UCSD-AML1 (cell line): ENCODE data around the gene RPS6KB2.

Experiments used
- DNase-seq: peaks from one replicate; lab custom pipeline; 2025; ENCODE audit not compliant: unreplicated experiment; lab: John Stamatoyannopoulos, UW

The RPS6KB2 gene

GRCh38 chr11:67410369-67410831, 17.9 kb upstream of the RPS6KB2 start:
- DNase-seq: no peak

- DNase-seq: no peak
Measured at GRCh38 chr11:67410984-67411784, 17.1 kb upstream of the RPS6KB2 start.

DNA sequence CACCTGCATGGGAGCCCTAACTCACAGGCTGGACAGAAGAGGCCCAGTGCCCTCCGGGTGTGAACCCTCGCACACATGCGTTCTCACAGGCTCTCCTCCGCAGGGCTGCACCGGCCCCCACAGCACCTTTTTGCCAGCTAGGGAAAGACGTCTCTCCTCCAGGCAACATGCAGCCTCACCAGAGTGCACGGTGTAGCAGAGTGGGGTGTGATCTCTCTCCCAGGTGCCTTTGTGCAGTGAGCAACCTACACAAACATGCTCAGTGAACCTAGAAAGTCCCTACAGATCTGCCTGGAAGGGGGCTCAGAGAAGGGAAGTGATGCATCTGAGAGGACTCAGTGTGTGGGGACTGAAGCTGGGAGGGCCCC, 16.5 kb upstream of the RPS6KB2 start:
- DNase-seq: no peak

- DNase-seq: no peak
Measured at GRCh38 chr11:67412495-67413179, 15.7 kb upstream of the RPS6KB2 start.

GRCh38 chr11:67413266-67413849, 14.9 kb upstream of the RPS6KB2 start:
- no peak for DNase-seq

DNA sequence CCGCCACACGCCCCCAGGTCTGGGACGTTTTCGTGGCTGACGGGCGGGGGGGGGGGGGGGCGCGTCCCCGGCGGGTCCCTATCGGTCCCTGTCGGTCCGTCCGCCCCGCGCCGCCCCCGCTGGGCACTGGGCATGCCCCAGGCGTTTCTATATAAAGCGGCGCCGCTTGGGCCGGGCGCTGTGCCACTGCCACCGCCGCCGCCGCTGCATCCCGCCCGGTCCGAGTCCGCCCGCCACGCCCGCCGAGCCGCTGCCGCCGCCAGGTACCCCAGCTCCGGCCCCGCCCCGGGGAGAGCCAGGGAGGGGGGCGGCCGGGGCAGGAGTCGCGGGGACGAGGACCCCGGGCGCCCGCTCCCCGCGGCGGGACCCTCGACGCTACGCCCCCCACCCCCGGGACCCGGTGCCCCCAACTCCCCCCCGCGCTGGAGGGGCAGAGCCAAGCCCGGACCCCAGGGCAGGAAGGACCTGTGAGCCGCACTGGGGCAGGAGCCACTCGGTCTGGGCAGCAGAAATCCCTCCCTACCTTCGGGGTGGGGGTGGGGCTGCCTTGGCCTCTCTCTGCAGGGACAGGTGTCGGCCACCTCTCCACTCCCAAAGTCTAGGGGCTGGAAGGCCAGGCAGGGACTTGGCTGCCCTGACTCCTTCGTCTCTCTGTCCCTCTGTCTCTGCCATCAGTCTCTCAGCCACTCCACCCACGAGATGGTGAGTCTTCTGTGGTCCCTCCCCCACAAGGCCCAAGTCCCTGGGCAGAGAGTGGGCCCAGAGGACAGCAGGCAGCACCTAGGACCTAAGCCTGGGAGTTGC, 12.6 kb upstream of the RPS6KB2 start, which contains the start of gene CARNS1:
Gene CARNS1, plus strand, starts transcription at position 178 of the 804 bp plus-strand sequence. Its CDS starts 522 bp downstream, at position 700.
- DNase-seq: no peak

DNA sequence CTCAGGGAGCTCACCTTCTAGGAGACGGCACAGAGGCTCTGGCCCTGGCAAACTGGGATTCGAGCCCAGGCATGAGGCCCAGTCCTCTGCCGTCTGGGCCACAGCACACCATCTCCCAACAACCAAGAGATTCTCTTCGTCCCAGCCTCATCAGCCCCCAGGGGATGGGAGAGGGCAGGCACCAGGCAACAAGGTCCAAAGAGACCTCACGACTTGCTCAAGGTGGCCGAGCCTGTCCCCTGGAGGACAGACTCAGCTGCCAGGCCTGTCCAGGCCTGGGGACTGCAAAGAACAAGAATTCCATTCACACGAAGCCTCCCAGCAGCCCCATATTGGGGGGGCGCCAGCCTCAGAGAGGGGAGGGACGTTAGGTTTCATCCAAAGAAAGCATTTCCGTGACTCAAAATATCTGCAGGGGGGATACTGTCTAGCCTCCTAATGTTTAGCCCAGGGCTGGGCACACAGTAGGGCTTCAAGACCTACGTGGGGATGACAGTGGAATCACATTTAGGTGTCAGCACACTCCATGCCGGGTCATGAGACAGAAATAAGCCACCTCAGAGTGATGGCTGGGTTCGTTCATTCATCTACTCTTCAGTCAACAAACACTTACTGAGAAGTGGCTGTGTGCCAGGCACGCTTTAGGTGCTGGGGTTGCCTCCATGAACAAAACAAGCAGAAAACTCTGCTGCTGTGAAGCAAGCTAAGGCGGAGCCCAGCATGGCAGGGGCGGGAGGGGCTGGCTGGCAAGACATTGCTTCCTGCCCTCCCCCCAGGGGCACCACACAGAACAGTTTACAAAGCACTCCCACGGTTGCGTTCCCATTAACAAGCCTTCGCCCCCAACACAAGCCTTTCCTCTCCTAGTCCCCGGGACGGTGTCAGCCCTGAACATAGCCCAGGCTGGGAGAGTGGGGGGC, 11.6 kb upstream of the RPS6KB2 start:
- DNase-seq: peak; percentile 32

DNA sequence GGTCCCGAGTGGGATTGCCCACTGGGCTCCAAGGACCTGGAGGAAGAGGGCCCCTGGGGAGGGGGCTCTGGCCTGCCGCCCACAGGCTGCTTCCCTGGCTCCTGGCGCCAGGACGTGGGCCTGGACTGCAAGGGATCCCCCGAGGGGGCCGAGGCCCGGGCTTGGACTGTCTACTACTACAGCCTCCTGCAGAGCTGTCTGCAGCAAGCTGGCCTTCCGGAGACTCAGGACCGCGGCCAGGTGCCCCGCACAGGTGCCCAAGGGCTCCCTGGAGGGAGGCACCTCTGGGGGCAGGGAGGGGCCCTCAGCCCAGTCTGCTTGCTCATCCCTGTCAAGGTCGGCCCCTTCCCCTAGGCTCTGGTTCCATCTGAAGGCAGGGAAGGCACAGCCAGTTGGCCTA, 10.9 kb upstream of the RPS6KB2 start:
- DNase-seq: no peak

GRCh38 chr11:67418476-67419281, 9.6 kb upstream of the RPS6KB2 start:
- no peak for DNase-seq

GRCh38 chr11:67419325-67420049, 8.8 kb upstream of the RPS6KB2 start:
- DNase-seq: no peak

DNA sequence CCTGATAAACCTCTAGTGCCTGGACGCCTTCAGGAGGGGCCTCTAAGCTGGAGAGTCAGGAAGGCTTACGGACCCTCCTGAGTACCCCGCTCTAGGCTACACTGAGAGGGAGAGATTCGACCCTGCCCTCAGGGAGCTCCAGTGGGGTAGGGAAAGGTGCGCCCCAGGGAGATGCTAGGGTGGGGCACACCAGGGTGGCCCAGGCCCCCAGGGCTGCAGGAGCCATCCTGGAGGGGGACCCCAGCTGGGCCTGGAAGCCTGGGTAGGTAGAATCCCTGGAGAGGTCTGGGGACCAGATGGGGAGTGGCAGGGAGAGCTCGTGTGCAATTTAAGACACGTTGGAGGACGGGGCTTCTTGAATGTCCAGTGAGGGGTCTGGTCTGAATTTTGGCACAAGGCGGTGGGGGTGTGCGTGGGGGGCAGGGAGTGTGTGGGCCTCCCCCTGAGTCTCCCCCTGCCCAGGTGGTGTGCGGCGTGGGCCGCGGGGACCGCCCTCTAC, 8.1 kb upstream of the RPS6KB2 start:
- no peak for DNase-seq

- DNase-seq: peak; percentile 95
Measured at GRCh38 chr11:67420646-67421429, 7.5 kb upstream of the RPS6KB2 start.

GRCh38 chr11:67421430-67422031, 6.8 kb upstream of the RPS6KB2 start:
- DNase-seq: no peak

DNA sequence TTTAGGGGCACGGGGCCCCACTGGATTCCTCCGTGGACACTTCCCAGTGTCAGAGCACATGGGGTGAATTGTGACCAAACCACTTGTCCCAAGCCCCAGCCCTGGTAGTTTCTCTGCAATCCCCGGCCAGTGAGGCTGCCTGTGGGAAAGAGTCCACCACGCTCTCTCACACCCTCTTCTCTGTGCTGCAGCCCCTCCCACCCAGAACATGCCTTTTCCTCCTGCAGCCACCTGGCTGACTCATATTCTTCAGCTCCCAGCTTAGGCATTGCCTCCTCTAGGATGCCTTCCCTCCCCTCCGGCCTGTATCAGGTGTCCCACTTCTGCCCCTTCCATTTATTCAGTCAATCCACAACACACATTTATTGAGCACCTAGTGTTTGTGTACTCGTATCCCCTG, 5.4 kb upstream of the RPS6KB2 start:
- no peak for DNase-seq

GRCh38 chr11:67423466-67423865, 4.8 kb upstream of the RPS6KB2 start:
- DNase-seq: no peak

- no peak for DNase-seq
Measured at GRCh38 chr11:67423891-67424613, 4.2 kb upstream of the RPS6KB2 start.
